Hepatocyte (in vitro differentiated cells): Measurements from ENCODE around the gene MROH2A. TPM values are rescaled to one million over a fixed set of nuclear protein-coding genes. Genes with fewer than 3 reads are reported as not detected.

Source experiments
- DNase-seq: peaks from one replicate; pipeline ENCODE4 v3.0.0-alpha.2; 2016; ENCODE audit warnings: low spot score
- H2AFZ ChIP-seq: fragments of 200-600 bp; sonication (generic); 2 replicates; pipeline ENCODE4 v1.6.0; 2016; ENCODE audit warnings: antibody characterized with exemption, mild to moderate bottlenecking
- H3K27ac ChIP-seq: fragments of 200-600 bp; sonication (generic); 2 replicates; pipeline ENCODE4 v1.5.1; 2016; ENCODE audit warnings: mild to moderate bottlenecking
- H3K27me3 ChIP-seq: fragments of 200-600 bp; sonication (generic); 2 replicates; pipeline ENCODE4 v1.6.1; 2016
- H3K36me3 ChIP-seq: fragments of 200-600 bp; sonication (generic); replicated peaks from 2 replicates; pipeline ENCODE4 v1.5.1; 2016; ENCODE audit warnings: low read depth; ENCODE audit not compliant: insufficient read depth
- H3K4me1 ChIP-seq: fragments of 200-600 bp; sonication (generic); 2 replicates; pipeline ENCODE4 v1.5.1; 2016; ENCODE audit warnings: mild to moderate bottlenecking, moderate library complexity; ENCODE audit not compliant: insufficient read depth
- H3K4me2 ChIP-seq: fragments of 200-600 bp; sonication (generic); 2 replicates; pipeline ENCODE4 v1.6.0; 2016
- H3K4me3 ChIP-seq: fragments of 200-600 bp; sonication (generic); 2 replicates; pipeline ENCODE4 v1.5.1; 2016; ENCODE audit warnings: mild to moderate bottlenecking
- H3K79me2 ChIP-seq: fragments of 200-600 bp; sonication (generic); 2 replicates; pipeline ENCODE4 v1.6.0; 2017; ENCODE audit warnings: mild to moderate bottlenecking
- H3K9me2 ChIP-seq: fragments of 200-600 bp; sonication (generic); replicated peaks from 2 replicates; pipeline ENCODE4 v1.6.0; 2017; ENCODE audit warnings: mild to moderate bottlenecking; ENCODE audit not compliant: insufficient read depth
- H3K9me3 ChIP-seq: fragments of 200-600 bp; sonication (generic); 2 replicates; pipeline ENCODE4 v1.5.1; 2016; ENCODE audit warnings: low read depth, mild to moderate bottlenecking
- H4K20me1 ChIP-seq: fragments of 200-600 bp; sonication (generic); 2 replicates; pipeline ENCODE4 v1.6.0; 2016; ENCODE audit warnings: mild to moderate bottlenecking; ENCODE audit not compliant: insufficient read depth, poor library complexity, severe bottlenecking
- EZH2 ChIP-seq: fragments of 200-600 bp; sonication (generic); IDR thresholded peaks from 2 replicates; pipeline ENCODE4 v1.6.1; 2016; ENCODE audit warnings: antibody characterized with exemption, mild to moderate bottlenecking, borderline replicate concordance
- EZH2phosphoT487 ChIP-seq: fragments of 200-600 bp; sonication (generic); IDR thresholded peaks from one replicate; pipeline ENCODE4 v1.6.1; 2018; ENCODE audit warnings: antibody characterized with exemption, mild to moderate bottlenecking, low read depth, moderate library complexity; ENCODE audit not compliant: unreplicated experiment, severe bottlenecking
- WGBS: methylation state at CpG from one replicate; pipeline ENCODE4 v1.1.6; 2016; ENCODE audit warnings: low lambda C conversion rate; ENCODE audit errors: missing lambda C conversion rate; 5-methylcytosine and 5-hydroxymethylcytosine counted together
- polyA plus RNA-seq: library from polyadenylated mRNA; unstranded; fragments of >200 nt; fragmentation: Nextera tagmentation; extraction: Ambion mirVana; gene quantifications from 2 replicates; pipeline ENCODE4 v1.2.1, GENCODE V29; 2016
- total RNA-seq: library from RNA; depleted of rRNA; stranded (reverse); fragments of >200 nt; gene quantifications from 2 replicates; pipeline ENCODE4 v1.2.3, GENCODE V29; 2014
- TF ChIP-seq, protein P1 (sequence below): fragments of 200-600 bp; sonication (generic); IDR thresholded peaks from 2 replicates; pipeline ENCODE4 v1.5.1; 2016; ENCODE audit warnings: antibody characterized with exemption, mild to moderate bottlenecking; ENCODE audit not compliant: poor library complexity

Gene MROH2A
- total and polyA plus RNA-seq, 2 experiments from 2014 or later = not detected

DNA sequence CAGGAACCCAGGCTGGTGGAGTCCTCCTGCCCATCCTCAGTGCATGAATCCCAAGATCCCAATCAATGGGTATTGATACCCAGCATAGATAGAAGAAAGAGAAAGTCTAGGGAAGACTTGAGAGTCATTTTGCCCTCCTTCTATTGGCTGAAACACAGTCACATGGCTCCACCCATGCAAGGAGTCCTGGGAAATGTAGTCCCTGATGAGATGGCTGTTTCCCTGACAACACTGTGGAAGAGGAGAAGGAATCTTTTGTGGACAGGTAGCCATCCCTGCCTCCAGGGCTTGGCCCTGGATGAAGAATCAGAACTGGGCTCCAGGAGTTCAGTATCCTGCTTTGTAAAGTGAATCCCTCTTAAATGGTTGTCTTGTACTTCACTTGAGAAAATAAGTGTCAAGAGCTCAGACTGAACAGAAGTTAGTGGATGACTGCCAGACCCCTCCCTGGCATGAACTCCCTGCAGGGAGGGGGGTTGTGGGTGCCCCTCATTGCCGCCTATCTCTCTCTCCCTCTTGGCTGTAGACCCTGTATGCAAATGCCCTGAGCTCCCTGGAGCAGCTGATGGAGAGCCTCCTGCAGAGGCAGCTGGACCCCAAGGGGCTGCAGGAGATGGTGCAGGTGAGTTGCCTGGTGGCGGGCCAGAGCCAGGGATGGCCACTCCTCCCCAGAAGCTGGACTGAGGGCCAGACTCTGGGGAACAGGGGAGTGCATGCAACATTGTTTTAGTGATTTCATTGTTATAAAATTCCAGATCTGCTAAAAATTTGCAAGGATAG lies 36.1 kb downstream of the MROH2A start:
- no peaks in the 10 kb centered on the region for H3K36me3 ChIP-seq
- H2AFZ ChIP-seq = no peak overlapping the region
- peaks cover 10% of the 10 kb centered on the region for H3K4me1 ChIP-seq
- H3K27ac ChIP-seq = no peak overlapping the region
- H3K4me3 ChIP-seq = no peak overlapping the region
- DNase-seq = no peak
- H3K9me2 ChIP-seq = no peaks in the 10 kb centered on the region
- H3K4me2 ChIP-seq = no peak overlapping the region
- no peaks in the 10 kb centered on the region for H3K79me2 ChIP-seq
- H4K20me1 ChIP-seq = no peaks in the 10 kb centered on the region
- WGBS = 78% methylated on average over 2 of the region's 2 CpGs
- TF ChIP-seq EZH2 (no peak), EZH2phosphoT487 (no peak)
- TF ChIP-seq, protein P1, sequence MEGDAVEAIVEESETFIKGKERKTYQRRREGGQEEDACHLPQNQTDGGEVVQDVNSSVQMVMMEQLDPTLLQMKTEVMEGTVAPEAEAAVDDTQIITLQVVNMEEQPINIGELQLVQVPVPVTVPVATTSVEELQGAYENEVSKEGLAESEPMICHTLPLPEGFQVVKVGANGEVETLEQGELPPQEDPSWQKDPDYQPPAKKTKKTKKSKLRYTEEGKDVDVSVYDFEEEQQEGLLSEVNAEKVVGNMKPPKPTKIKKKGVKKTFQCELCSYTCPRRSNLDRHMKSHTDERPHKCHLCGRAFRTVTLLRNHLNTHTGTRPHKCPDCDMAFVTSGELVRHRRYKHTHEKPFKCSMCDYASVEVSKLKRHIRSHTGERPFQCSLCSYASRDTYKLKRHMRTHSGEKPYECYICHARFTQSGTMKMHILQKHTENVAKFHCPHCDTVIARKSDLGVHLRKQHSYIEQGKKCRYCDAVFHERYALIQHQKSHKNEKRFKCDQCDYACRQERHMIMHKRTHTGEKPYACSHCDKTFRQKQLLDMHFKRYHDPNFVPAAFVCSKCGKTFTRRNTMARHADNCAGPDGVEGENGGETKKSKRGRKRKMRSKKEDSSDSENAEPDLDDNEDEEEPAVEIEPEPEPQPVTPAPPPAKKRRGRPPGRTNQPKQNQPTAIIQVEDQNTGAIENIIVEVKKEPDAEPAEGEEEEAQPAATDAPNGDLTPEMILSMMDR = no peak
- no peaks in the 10 kb centered on the region for H3K27me3 ChIP-seq
- no peaks in the 10 kb centered on the region for H3K9me3 ChIP-seq

GRCh38 chr2:233815861-233816260 lies 37.7 kb downstream of the MROH2A start:
- 84% methylated on average over 6 of the region's 6 CpGs for whole genome bisulfite sequencing
- Histone ChIP-seq H3K4me3 (no peak overlapping the region), H3K9me3 (no peaks in the 10 kb centered on the region), H3K4me1 (peaks cover 10% of the 10 kb centered on the region), H3K9me2 (no peaks in the 10 kb centered on the region), H3K79me2 (no peaks in the 10 kb centered on the region), H4K20me1 (no peaks in the 10 kb centered on the region), H3K4me2 (no peak overlapping the region), H3K27me3 (no peaks in the 10 kb centered on the region), H3K27ac (no peak overlapping the region), H2AFZ (no peak overlapping the region), H3K36me3 (no peaks in the 10 kb centered on the region)
- TF ChIP-seq, protein P1 = no peak
- TF ChIP-seq EZH2 = no peak
- no peak for TF ChIP-seq EZH2phosphoT487
- no peak for DNase-seq

GRCh38 chr2:233816334-233816733 lies 38.2 kb downstream of the MROH2A start:
- DNase-seq = no peak
- Histone ChIP-seq H2AFZ (no peak overlapping the region), H3K4me2 (no peak overlapping the region), H3K9me3 (no peaks in the 10 kb centered on the region), H3K4me3 (no peak overlapping the region), H3K27ac (no peak overlapping the region), H3K36me3 (no peaks in the 10 kb centered on the region), H4K20me1 (no peaks in the 10 kb centered on the region), H3K9me2 (no peaks in the 10 kb centered on the region), H3K79me2 (no peaks in the 10 kb centered on the region), H3K4me1 (peaks cover 10% of the 10 kb centered on the region), H3K27me3 (no peaks in the 10 kb centered on the region)
- TF ChIP-seq EZH2phosphoT487 (no peak), EZH2 (no peak)
- TF ChIP-seq, protein P1 = no peak
- 66% methylated on average over 2 of the region's 2 CpGs for WGBS
